Panc1 (cell line): ENCODE data around the gene OARD1. TPM values are rescaled to one million over a fixed set of nuclear protein-coding genes. Genes with fewer than 3 reads are reported as not detected.

ENCODE experiments used
- ATAC-seq: fragments of 200-7000 bp; cut with Tn5 transposase; 2 replicates; pipeline ENCODE4 v1.9.1; 2020; ENCODE audit warnings: mild to moderate bottlenecking, moderate library complexity
- BruUV-seq: library from RNA; stranded (reverse); fragments of 400-500 nt; replicated peaks from 2 replicates; lab custom pipeline; 2021; lab: Mats Ljungman, UMichigan
- CTCF ChIA-PET: fragments of 300-600 bp; sonication (Branson Sonifier 250); formaldehyde crosslinking; loops from one replicate; lab custom pipeline; 2022; ENCODE audit warnings: antibody characterized with exemption; lab: Charles Lee
- POLR2A ChIA-PET: fragments of 300-600 bp; sonication (Branson Sonifier 250); formaldehyde crosslinking; loops from one replicate; lab custom pipeline; 2022; ENCODE audit warnings: antibody characterized with exemption; lab: Charles Lee
- DNase-seq: peaks from one replicate; pipeline ENCODE4 v3.0.0-alpha.2; 2010; ENCODE audit warnings: low read depth, low spot score
- H3K27ac ChIP-seq: 2 replicates; pipeline ENCODE4 v1.5.1; 2011; ENCODE audit warnings: mild to moderate bottlenecking, low read length, inconsistent platforms
- H3K27me3 ChIP-seq: fragments of 200-500 bp; sonication (Bioruptor generic); 2 replicates; pipeline ENCODE4 v1.6.0; 2014; ENCODE audit warnings: low read length, inconsistent platforms; ENCODE audit not compliant: control insufficient read depth, insufficient read depth
- H3K36me3 ChIP-seq: fragments of 200-500 bp; sonication (Bioruptor generic); 2 replicates; pipeline ENCODE4 v1.5.1; 2014; ENCODE audit warnings: inconsistent platforms, mild to moderate bottlenecking, low read length, moderate library complexity; ENCODE audit not compliant: control insufficient read depth, insufficient read depth
- H3K4me1 ChIP-seq: 2 replicates; pipeline ENCODE4 v1.5.1; 2011; ENCODE audit warnings: inconsistent platforms, mild to moderate bottlenecking, low read length, moderate library complexity; ENCODE audit not compliant: control insufficient read depth, insufficient read depth
- H3K4me3 ChIP-seq, 2 experiments: 2 replicates each; pipeline ENCODE4 v1.5.1; 2011 to 2012; ENCODE audit warnings: low read depth in 2 of 2, low read length in 2 of 2, mild to moderate bottlenecking in 2 of 2, inconsistent platforms in 1 of 2, moderate library complexity in 1 of 2
- H3K9me3 ChIP-seq: fragments of 200-500 bp; sonication (Bioruptor generic); 2 replicates; pipeline ENCODE4 v1.5.1; 2014; ENCODE audit warnings: low read depth, mild to moderate bottlenecking, inconsistent platforms, low read length, moderate library complexity; ENCODE audit not compliant: control insufficient read depth, insufficient read depth
- CTCF ChIP-seq: fragments of 450-650 bp; IDR thresholded peaks from 2 replicates; pipeline ENCODE4 v1.5.1; 2017; ENCODE audit warnings: mild to moderate bottlenecking
- POLR2AphosphoS5 ChIP-seq: IDR thresholded peaks from 2 replicates; pipeline ENCODE4 v1.6.1; 2012; ENCODE audit warnings: mild to moderate bottlenecking, low read depth, low read length, moderate library complexity
- REST ChIP-seq, 2 experiments: IDR thresholded peaks; 2 replicates each; pipeline ENCODE4 v1.6.1; 2011 to 2012; ENCODE audit warnings: low read depth in 2 of 2, control low read depth in 1 of 2, low read length in 1 of 2, mild to moderate bottlenecking in 1 of 2, moderate library complexity in 1 of 2; ENCODE audit not compliant: insufficient read depth in 1 of 2
- SIN3A ChIP-seq: IDR thresholded peaks from 2 replicates; pipeline ENCODE4 v1.6.1; 2012; ENCODE audit warnings: low read depth, mild to moderate bottlenecking, low read length, moderate library complexity, borderline replicate concordance; ENCODE audit not compliant: insufficient read depth
- TCF7L2 ChIP-seq: IDR thresholded peaks from 2 replicates; pipeline ENCODE4 v1.6.1; 2011; ENCODE audit warnings: mild to moderate bottlenecking, low read depth, low read length, inconsistent platforms
- in situ Hi-C: cut with HindIII; loops from 2 replicates; pipeline ENCODE4 v1.10.0; 2016; ENCODE audit warnings: low sequenced_read_pairs, low pct_unique_long_range_greater_than_20kb
- intact Hi-C: fragments of 100-400 bp; cut with micrococcal nuclease; formaldehyde crosslinking; loops from one replicate; pipeline ENCODE4 v1.10.0; 2022; ENCODE audit not compliant: unreplicated experiment
- total RNA-seq: library from RNA; stranded (reverse); gene quantifications from one replicate; pipeline ENCODE4 v1.2.1, GENCODE V29; 2021; ENCODE audit not compliant: unreplicated experiment

OARD1 gene
- total RNA-seq, 1 experiment from 2014 or later: 18.2 TPM

- BruUV-seq: no TSS peak
- intact Hi-C loops (loop anchor here (5.0 to 10.0 kb wide), 2 partner anchors 94 to 226 kb away; no protein-coding TSS in a partner anchor), in situ Hi-C loops (no loop called here)
- ATAC-seq (no peak), DNase-seq (no peak)
- H3K4me3 ChIP-seq: no peak overlapping the region
- H3K9me3 ChIP-seq: no peaks in the 10 kb centered on the region
- peaks cover 26% of the 10 kb centered on the region for H3K36me3 ChIP-seq
- TF ChIP-seq SIN3A (no peak), REST (IDR thresholded peaks at IDR 0.05; ENCODE audit: insufficient read depth in 1 of 2, low read depth in 2 of 2, low read length in 1 of 2) (no peak), CTCF (no peak), POLR2AphosphoS5 (no peak), TCF7L2 (no peak)
- H3K27ac ChIP-seq: no peak overlapping the region
- ChIA-PET POLR2A (no interaction called here), CTCF (interaction anchor here (0.6 to 0.7 kb wide), 3 partner anchors 19 to 268 kb away, joined by 3 read pairs; partner anchors contain the start of gene OARD1)
- no peaks in the 10 kb centered on the region for H3K4me1 ChIP-seq
- H3K27me3 ChIP-seq: no peaks in the 10 kb centered on the region
Measured at GRCh38 chr6:41090841-41091761, 18.9 kb upstream of the OARD1 start.

- no peak for TF ChIP-seq CTCF
- no peak for TF ChIP-seq POLR2AphosphoS5
- no peak for TF ChIP-seq TCF7L2
- no peak for TF ChIP-seq SIN3A
- no peak for TF ChIP-seq REST (IDR thresholded peaks at IDR 0.05; ENCODE audit: insufficient read depth in 1 of 2, low read depth in 2 of 2, low read length in 1 of 2)
- POLR2A ChIA-PET: no interaction called here
- DNase-seq (no peak), ATAC-seq (no peak)
- H3K4me1 ChIP-seq: no peaks in the 10 kb centered on the region
- peaks cover 41% of the 10 kb centered on the region for H3K36me3 ChIP-seq
- H3K27ac ChIP-seq: no peak overlapping the region
- CTCF ChIA-PET: no interaction called here
- H3K9me3 ChIP-seq: no peaks in the 10 kb centered on the region
- intact Hi-C loops: no loop called here
- H3K4me3 ChIP-seq: no peak overlapping the region
- H3K27me3 ChIP-seq: no peaks in the 10 kb centered on the region
- in situ Hi-C loops: no loop called here
- no TSS peak for BruUV-seq
Measured at GRCh38 chr6:41088451-41088850, 16.3 kb upstream of the OARD1 start.
